NCI-H748 (cell line): ENCODE results near the gene USB1.

Source experiments
- DNase-seq: peaks from one replicate; lab custom pipeline; 2025; ENCODE audit not compliant: unreplicated experiment; lab: John Stamatoyannopoulos, UW

USB1 gene

DNA sequence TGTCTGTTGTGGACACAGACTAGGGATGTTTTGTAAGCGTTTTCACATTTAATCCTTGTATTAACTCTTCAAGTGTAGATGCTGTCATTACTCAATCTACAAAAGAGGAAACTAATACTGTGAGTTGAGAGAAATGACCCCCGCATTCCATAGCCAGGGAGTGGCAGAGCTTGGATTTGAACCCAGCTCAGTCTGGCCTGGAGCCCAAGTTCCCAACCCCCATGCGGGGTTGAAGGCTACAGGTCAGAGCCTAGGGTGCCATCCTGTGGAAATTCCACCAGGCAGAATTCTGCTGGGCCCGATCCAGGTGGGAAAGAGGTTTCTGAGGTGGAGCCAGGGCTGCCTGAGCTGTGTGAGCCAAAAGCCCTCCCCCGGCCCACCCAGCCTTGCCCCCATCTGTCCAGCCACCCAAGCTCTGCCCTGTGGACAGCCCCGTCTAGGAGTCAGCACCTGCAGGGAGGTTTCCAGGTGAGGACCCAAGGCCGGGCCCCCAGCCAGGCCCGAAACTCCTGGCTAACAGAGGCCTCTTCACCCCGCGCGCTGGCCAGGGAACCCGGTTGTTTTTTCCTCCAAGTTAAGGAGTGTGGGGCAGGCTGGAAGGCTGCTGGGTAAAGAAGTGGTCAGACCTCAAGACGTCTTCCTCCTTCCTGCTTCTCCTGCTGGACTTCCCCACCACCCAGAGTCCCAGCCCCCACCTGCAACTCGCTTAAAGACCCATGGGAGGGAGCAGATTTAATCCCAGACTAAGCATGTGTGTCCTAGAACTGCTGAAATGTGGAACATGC lies 30.0 kb downstream of the USB1 start:
- no peak for DNase-seq

GRCh38 chr16:58032710-58033293 lies 31.6 kb downstream of the USB1 start:
- DNase-seq: no peak

DNA sequence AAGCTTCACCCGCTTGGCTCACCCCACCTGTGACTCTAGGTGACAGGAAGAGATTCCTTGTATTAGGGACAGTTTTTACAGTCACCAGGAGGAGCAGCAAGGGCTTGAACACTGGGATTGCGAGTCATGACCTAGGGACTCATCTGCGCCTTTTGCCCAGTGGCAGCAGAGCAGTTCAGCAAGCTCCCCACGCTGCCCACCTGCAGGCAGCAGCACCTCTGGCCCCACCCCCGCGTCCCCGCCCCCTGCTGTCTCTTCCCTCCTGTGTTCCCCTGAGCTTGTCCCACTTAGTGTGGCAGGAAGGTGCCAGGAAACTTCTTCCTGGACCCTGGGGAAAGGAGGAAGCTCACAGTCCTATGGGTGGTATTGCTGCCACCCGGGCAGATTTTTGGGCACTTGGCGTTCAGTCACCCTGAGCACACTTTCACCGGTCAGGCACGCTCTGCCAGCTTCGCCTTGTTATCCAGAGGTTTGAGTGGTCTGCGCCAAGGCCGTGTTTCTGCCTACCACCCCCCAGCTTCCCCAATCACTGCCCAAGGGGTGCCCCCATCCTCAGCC lies 33.0 kb downstream of the USB1 start:
- no peak for DNase-seq

DNA sequence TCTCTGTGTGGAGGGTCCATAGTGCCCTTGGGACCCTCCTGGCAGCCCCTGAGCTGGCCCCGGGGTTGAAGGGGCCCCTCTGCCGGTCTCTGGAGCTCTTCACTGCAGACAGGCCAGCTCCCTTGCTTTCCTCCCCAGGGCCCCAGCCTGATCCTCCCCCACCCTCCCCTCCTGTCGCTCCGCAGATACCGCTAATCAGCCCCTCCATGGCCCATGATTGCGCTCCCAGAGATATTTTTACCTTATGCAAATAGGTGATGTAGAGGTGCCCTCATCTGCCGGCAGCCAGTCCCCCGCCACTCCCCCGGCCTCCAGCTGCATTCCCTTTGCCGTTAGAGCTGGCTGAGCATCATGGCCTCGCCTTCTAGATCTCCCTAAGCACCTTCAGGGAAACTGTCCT lies 33.6 kb downstream of the USB1 start:
- no peak for DNase-seq

DNA sequence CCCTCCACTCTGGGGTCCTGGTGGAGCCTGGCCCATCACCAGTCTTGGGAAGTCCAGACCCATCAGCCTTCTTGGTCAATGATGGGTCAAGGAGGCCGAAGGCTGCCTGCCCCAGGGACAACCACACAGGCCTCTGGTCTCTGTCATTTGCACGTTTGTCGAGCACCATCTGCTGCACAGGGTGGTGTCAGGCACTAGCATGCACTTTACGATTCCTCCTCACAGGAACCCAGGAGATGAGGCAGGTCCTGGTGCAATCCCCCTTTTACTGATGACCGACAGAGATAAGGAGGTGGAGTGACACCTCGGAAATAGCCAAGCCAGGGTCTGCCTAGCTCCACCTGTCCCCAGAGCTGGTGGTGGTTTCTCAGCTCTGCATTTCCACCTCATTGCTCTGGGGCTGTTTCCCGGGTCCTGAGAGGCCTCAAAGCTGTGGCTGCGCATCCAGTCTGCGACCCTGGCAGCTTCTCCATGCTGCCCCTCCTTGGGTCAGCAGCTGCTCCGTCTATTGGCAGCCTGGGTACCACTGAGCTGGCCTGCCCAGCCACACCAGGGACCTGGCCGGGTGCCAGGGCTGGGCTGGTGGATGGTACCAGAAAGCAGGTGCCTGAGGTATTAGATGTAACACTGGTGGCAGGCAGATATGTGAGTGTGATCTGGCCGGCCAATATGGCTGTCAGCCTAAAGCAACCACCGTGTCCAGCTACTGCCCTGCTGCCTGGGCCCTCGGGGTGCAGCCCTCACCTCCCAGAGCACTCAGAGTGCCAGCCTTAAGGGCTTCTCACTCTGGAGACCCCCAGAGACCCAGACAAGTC lies 34.4 kb downstream of the USB1 start:
- DNase-seq: peak; percentile 13

- DNase-seq: no peak
Measured at GRCh38 chr16:58036943-58037342, 35.7 kb downstream of the USB1 start.

- no peak for DNase-seq
Measured at GRCh38 chr16:58037365-58038057, 36.3 kb downstream of the USB1 start.

DNA sequence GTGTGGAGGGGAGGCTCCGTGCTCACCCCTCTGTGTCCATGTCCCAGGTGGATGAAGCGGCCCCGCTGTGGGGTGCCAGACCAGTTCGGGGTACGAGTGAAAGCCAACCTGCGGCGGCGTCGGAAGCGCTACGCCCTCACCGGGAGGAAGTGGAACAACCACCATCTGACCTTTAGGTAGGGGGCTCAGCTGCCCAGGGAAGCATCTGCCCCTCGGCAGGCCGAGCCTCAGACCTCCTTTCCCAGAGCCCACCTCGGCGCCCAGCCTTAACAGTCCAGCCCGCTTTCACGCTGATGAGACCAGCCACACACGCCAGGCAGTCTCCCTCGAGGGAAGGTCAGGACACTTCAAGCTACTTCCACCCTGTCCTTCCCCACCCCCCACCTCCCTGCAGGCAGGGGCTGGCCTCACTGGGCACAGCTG lies 37.0 kb downstream of the USB1 start:
- no peak for DNase-seq

GRCh38 chr16:58039829-58040495 lies 38.8 kb downstream of the USB1 start:
- no peak for DNase-seq

- DNase-seq: no peak
Measured at GRCh38 chr16:58040496-58040846, 39.3 kb downstream of the USB1 start.

GRCh38 chr16:58040945-58041627 lies 39.9 kb downstream of the USB1 start:
- no peak for DNase-seq

GRCh38 chr16:58041628-58041955 lies 40.4 kb downstream of the USB1 start:
- no peak for DNase-seq

DNA sequence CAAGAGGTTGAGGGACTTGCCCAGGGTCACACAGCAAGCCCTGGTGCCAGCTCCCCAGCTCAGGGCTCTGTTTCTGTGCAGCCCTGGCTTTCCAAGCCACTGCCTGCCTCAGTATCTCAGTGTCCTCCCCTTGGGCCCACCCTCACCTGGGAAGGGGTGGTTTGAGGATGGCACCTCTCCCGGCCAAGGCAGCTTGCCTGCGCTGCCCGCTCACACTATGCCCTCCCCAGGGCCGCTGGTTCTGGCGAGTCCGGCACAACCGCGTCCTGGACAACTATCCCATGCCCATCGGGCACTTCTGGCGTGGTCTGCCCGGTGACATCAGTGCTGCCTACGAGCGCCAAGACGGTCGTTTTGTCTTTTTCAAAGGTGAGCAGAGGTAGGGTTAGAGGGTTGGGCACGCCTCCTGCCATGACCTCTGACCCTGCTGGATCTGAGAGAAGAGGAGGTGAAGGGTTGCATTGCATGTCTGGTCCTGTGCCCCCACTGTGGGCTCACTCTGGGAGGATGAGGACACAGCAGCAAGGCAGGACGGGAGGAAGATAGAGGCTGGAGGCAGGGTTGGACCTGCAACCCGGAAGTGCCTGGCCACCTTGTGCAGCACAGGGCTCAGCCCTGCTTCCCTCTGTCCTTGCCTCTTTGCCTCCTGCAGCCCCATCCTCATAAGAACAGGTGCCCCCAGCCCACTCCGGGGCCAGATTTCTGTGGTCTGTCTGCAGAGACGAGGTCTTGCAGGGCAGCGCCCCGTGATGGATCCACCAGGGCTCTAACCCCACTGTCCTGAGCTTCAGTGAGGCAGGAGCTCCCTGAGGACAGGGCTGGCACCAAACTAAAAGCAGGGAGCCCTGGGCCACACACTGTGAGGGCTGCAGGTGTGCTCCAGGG lies 41.0 kb downstream of the USB1 start:
- no peak for DNase-seq

- DNase-seq: no peak
Measured at GRCh38 chr16:58042886-58043515, 41.8 kb downstream of the USB1 start.

GRCh38 chr16:58043571-58044155 lies 42.5 kb downstream of the USB1 start:
- no peak for DNase-seq

DNA sequence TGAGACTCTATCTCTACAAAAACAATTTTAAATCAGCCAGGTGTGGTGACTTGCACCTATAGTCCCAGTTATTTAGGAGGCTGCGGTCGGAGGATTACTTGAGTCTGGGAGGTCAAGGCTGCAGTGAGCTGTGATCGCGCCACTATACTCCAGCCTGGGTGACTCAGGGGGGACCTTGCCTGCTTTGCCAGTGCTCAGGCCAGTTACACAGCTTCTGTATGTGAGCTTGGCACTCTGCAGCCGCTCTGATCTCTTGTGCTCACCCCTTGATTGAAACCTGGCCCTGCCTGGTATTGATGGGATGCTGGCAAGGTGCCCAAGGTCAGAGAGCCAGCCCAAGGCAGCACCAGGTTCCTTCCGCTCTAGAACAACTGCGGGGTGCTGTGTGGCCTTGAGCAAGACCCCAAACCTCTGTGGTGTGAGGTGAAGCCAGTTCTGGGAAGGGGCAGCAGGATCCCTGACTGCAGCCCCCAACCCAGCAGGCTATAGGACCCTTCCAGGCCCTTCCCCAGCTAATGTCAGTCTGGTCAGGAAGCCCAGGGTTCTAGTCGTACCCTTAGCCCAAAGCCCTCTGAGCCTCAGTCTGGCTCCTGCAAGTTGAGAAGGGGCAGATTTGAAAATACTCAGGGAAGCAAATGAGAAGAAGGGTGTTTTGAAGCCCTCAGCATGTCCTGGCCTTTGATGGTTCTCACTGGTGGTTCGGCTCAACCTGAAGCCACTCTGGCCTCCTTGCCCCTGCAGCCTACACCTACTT lies 43.2 kb downstream of the USB1 start:
- no peak for DNase-seq

DNA sequence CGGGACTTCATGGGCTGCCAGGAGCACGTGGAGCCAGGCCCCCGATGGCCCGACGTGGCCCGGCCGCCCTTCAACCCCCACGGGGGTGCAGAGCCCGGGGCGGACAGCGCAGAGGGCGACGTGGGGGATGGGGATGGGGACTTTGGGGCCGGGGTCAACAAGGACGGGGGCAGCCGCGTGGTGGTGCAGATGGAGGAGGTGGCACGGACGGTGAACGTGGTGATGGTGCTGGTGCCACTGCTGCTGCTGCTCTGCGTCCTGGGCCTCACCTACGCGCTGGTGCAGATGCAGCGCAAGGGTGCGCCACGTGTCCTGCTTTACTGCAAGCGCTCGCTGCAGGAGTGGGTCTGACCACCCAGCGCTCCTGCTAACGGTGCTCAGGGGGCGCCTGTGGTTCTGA lies 43.9 kb downstream of the USB1 start:
- no peak for DNase-seq
